ENCODE results near the gene ZMAT5. TPM values are rescaled to one million over a fixed set of nuclear protein-coding genes. Genes with fewer than 3 reads are reported as not detected.

ZMAT5 gene
- total and polyA plus RNA-seq, 10 of the 15 experiments (the other 5 are each of a cell fraction or from before 2014, with no cell fraction given): 2.3 to 43.0 (median 21.9) TPM

DNA sequence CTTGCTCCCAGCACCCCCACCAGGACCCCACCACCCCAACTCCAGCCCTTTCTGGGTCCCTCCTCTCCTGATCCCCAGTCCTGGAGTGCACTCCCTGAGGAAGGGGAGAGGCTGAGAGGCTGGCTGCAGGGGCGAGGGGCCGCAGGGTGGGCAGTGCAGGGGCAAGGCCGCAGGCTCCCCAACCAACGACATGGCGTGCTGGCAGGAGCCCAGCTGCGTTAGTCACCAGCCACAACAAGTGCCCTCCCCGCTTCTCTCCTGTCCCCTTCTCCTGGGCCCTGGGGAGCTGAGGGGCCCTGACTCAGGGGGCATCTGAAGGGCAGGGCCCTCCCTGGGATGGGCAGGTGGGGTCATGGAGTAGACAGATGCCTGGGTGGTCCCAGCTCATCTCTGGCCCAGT lies 44.7 kb downstream of the ZMAT5 start:
- WGBS (ENCODE audit: insufficient coverage, insufficient replicate concordance, low lambda C conversion rate, missing lambda C conversion rate): 57% methylated on average over 7 of the region's 7 CpGs
- RAD21 ChIA-PET (ENCODE audit: unreplicated experiment): no interaction called here

More for the DNA sequence above, 44.7 kb downstream of the ZMAT5 start:
- ChIA-PET CTCF (interaction anchor here (0.8 kb wide), 1 partner anchor 283 kb away, joined by 3 read pairs; no protein-coding TSS in a partner anchor), POLR2A (no interaction called here), SMC1A (ENCODE audit: uncharacterized antibody, unreplicated experiment) (no interaction called here)
- Histone ChIP-seq H3K79me2 (ENCODE audit: control insufficient read depth, insufficient read depth, low read length) (no peaks in the 10 kb centered on the region), H3K4me2 (ENCODE audit: control insufficient read depth, insufficient read depth) (no peak overlapping the region), H3K9me3 (replicated peaks; ENCODE audit: control insufficient read depth, insufficient read depth, low read length) (no peaks in the 10 kb centered on the region), H3K9ac (ENCODE audit: control insufficient read depth, insufficient read depth, low read length) (no peak overlapping the region), H3K4me1 (ENCODE audit: control insufficient read depth, insufficient read depth, low read length) (no peaks in the 10 kb centered on the region), H3K4me3 (no peak overlapping the region), H3K27ac (ENCODE audit: control insufficient read depth, insufficient read depth) (no peak overlapping the region), H2AFZ (ENCODE audit: control insufficient read depth, low read depth, low read length) (no peak overlapping the region), H3K36me3 (ENCODE audit: control insufficient read depth in 2 of 2, insufficient read depth in 2 of 2, low read length in 1 of 2) (no peaks in the 10 kb centered on the region), H4K20me1 (ENCODE audit: control insufficient read depth, insufficient read depth) (no peaks in the 10 kb centered on the region), H3K27me3 (replicated peaks in 1 of 2; ENCODE audit: control insufficient read depth in 2 of 2, insufficient read depth in 2 of 2, low read length in 1 of 2) (peaks cover 3 to 9% of the 10 kb centered on the region in 2 experiments; a peak in 2 of 4 replicates)
- no TSS peak for BruUV-seq (replicated peaks)
- ATAC-seq (no peak), DNase-seq (ENCODE audit: low read depth, low spot score) (no peak), FAIRE-seq (no peak)
- TF ChIP-seq, protein P1, sequence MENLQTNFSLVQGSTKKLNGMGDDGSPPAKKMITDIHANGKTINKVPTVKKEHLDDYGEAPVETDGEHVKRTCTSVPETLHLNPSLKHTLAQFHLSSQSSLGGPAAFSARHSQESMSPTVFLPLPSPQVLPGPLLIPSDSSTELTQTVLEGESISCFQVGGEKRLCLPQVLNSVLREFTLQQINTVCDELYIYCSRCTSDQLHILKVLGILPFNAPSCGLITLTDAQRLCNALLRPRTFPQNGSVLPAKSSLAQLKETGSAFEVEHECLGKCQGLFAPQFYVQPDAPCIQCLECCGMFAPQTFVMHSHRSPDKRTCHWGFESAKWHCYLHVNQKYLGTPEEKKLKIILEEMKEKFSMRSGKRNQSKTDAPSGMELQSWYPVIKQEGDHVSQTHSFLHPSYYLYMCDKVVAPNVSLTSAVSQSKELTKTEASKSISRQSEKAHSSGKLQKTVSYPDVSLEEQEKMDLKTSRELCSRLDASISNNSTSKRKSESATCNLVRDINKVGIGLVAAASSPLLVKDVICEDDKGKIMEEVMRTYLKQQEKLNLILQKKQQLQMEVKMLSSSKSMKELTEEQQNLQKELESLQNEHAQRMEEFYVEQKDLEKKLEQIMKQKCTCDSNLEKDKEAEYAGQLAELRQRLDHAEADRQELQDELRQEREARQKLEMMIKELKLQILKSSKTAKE (IDR thresholded peaks at IDR 0.05; ENCODE audit: low read depth, poor library complexity, severe bottlenecking): no peak
- no peak for TF ChIP-seq RBBP5 (conservative IDR thresholded peaks at IDR 0.05)
- TF ChIP-seq RELA (IDR thresholded peaks at IDR 0.05; ENCODE audit: borderline replicate concordance, partially characterized antibody): no peak
- no peak for TF ChIP-seq TCF7 (IDR thresholded peaks at IDR 0.05; ENCODE audit: borderline replicate concordance)
- no peak for TF ChIP-seq FOXM1 (IDR thresholded peaks at IDR 0.05; ENCODE audit: low read depth, low read length)
- no peak for TF ChIP-seq DPF2 (IDR thresholded peaks at IDR 0.05)
- TF ChIP-seq CHD1 (IDR thresholded peaks at IDR 0.05; ENCODE audit: low read depth, low read length): no peak
- no peak for TF ChIP-seq SREBF1 (IDR thresholded peaks at IDR 0.05; ENCODE audit: low read length)
- TF ChIP-seq SMAD5 (IDR thresholded peaks at IDR 0.05; ENCODE audit: low read depth): no peak
- TF ChIP-seq, protein P2, sequence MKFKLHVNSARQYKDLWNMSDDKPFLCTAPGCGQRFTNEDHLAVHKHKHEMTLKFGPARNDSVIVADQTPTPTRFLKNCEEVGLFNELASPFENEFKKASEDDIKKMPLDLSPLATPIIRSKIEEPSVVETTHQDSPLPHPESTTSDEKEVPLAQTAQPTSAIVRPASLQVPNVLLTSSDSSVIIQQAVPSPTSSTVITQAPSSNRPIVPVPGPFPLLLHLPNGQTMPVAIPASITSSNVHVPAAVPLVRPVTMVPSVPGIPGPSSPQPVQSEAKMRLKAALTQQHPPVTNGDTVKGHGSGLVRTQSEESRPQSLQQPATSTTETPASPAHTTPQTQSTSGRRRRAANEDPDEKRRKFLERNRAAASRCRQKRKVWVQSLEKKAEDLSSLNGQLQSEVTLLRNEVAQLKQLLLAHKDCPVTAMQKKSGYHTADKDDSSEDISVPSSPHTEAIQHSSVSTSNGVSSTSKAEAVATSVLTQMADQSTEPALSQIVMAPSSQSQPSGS (IDR thresholded peaks at IDR 0.05; ENCODE audit: low read length): no peak
- TF ChIP-seq HDAC6 (IDR thresholded peaks at IDR 0.05; ENCODE audit: unreplicated experiment): no peak
- TF ChIP-seq HCFC1 (IDR thresholded peaks at IDR 0.05; ENCODE audit: low read length): no peak
- TF ChIP-seq E4F1 (IDR thresholded peaks at IDR 0.05; ENCODE audit: borderline replicate concordance, partially characterized antibody): no peak
- TF ChIP-seq ZNF274 (IDR thresholded peaks at IDR 0.05; ENCODE audit: insufficient read depth, insufficient read length): no peak
- no peak for TF ChIP-seq ZBTB4 (CRISPR knock-in tag; IDR thresholded peaks at IDR 0.05)
- TF ChIP-seq SRF (IDR thresholded peaks at IDR 0.05; ENCODE audit: low read depth in 2 of 2, low read length in 2 of 2): no peak
- in situ Hi-C loops (cut with MboI): no loop called here
- intact Hi-C loops (cut with micrococcal nuclease; ENCODE audit: unreplicated experiment): loop anchor here (10.0 kb wide), 1 partner anchor 363 kb away; the partner anchor contains the start of gene HORMAD2

Data from GM12878 (cell line).